Right atrium auricular region (tissue), 2 donors: Measurements from ENCODE around the gene PHF19. TPM values are rescaled to one million over a fixed set of nuclear protein-coding genes. Genes with fewer than 3 reads are reported as not detected.
A peak's percentile ranks its signal among the peaks of the same experiment; 100 is the strongest.

Source experiments
- DNase-seq: peaks from one replicate; pipeline ENCODE4 v3.0.0-alpha.2; 2019; ENCODE audit warnings: low spot score
- H3K27ac ChIP-seq, 2 donors: fragments of 200-600 bp; sonication (generic); 1 replicate in 1 of 2; 2 replicates in 1 of 2; pipeline ENCODE4 v1.5.1; 2016 to 2019
- H3K27me3 ChIP-seq, 2 donors: fragments of 200-600 bp; sonication (generic); one replicate each; pipeline versions ENCODE4 v1.5.1 to v1.6.0; 2017 to 2019
- H3K36me3 ChIP-seq: fragments of 200-600 bp; sonication (generic); one replicate; pipeline ENCODE4 v1.5.1; 2016
- H3K4me1 ChIP-seq, 2 donors: fragments of 200-600 bp; sonication (generic); one replicate each; pipeline versions ENCODE4 v1.5.1 to v1.6.0; 2017 to 2019
- H3K4me3 ChIP-seq, 2 donors: fragments of 200-600 bp; sonication (generic); 1 replicate in 1 of 2; 2 replicates in 1 of 2; pipeline ENCODE4 v1.5.1; 2017 to 2019; ENCODE audit warnings: mild to moderate bottlenecking in 1 of 2, moderate library complexity in 1 of 2
- H3K9me3 ChIP-seq, 2 donors: fragments of 200-600 bp; sonication (generic); one replicate each; pipeline ENCODE4 v1.5.1; 2019
- CTCF ChIP-seq, 2 donors: fragments of 200-600 bp; sonication (generic); IDR thresholded peaks; one replicate each; pipeline ENCODE4 v1.5.1; 2019; ENCODE audit warnings: antibody characterized with exemption in 2 of 2
- total RNA-seq, 2 donors: library from RNA; depleted of rRNA; stranded (reverse); fragments of >200 nt; gene quantifications; one replicate each; pipeline ENCODE4 v1.1.0, GENCODE V29; 2016

The PHF19 gene
- total RNA-seq, 2 donors from 2014 or later, result 11.9 to 13.9 TPM

GRCh38 chr9:120917929-120918762 is 41.2 kb upstream of the PHF19 start:
- TF ChIP-seq CTCF (IDR thresholded peaks at IDR 0.05), result no peak
- no peaks in the 10 kb centered on the region for H3K9me3 ChIP-seq
- H3K36me3 ChIP-seq, result no peaks in the 10 kb centered on the region
- peaks cover 0 to 51% of the 10 kb centered on the region in 2 donors for H3K4me1 ChIP-seq
- H3K27me3 ChIP-seq, result no peaks in the 10 kb centered on the region
- DNase-seq, result no peak
- H3K4me3 ChIP-seq, result no peak overlapping the region
- peak overlapping the region; percentile 84 to 86 for H3K27ac ChIP-seq

GRCh38 chr9:120916991-120917880 is 40.2 kb upstream of the PHF19 start:
- Histone ChIP-seq H3K9me3 (no peaks in the 10 kb centered on the region), H3K27me3 (no peaks in the 10 kb centered on the region), H3K27ac (peak overlapping the region; percentile 53 to 86), H3K4me3 (no peak overlapping the region), H3K36me3 (no peaks in the 10 kb centered on the region), H3K4me1 (peaks cover 0 to 50% of the 10 kb centered on the region in 2 donors)
- DNase-seq, result no peak
- no peak for TF ChIP-seq CTCF (IDR thresholded peaks at IDR 0.05)

GRCh38 chr9:120916588-120916987 is 39.6 kb upstream of the PHF19 start:
- H3K9me3 ChIP-seq, result no peaks in the 10 kb centered on the region
- no peak overlapping the region for H3K4me3 ChIP-seq
- H3K27me3 ChIP-seq, result no peaks in the 10 kb centered on the region
- peaks cover 0 to 43% of the 10 kb centered on the region in 2 donors for H3K4me1 ChIP-seq
- TF ChIP-seq CTCF (IDR thresholded peaks at IDR 0.05), result peak in 1 of 2 donors; percentile 33
- H3K27ac ChIP-seq, result peak overlapping the region; percentile 30 to 53
- H3K36me3 ChIP-seq, result no peaks in the 10 kb centered on the region
- DNase-seq, result peak; percentile 87

- DNase-seq, result no peak
- H3K27me3 ChIP-seq, result no peaks in the 10 kb centered on the region
- peak overlapping the region; percentile 30 to 53 for H3K27ac ChIP-seq
- peaks cover 3% of the 10 kb centered on the region for H3K36me3 ChIP-seq
- peaks cover 0 to 37% of the 10 kb centered on the region in 2 donors for H3K4me1 ChIP-seq
- no peak for TF ChIP-seq CTCF (IDR thresholded peaks at IDR 0.05)
- no peak overlapping the region for H3K4me3 ChIP-seq
- H3K9me3 ChIP-seq, result no peaks in the 10 kb centered on the region
Measured at GRCh38 chr9:120915854-120916470, 39.0 kb upstream of the PHF19 start.

- H3K36me3 ChIP-seq, result peaks cover 6% of the 10 kb centered on the region
- H3K4me1 ChIP-seq, result peaks cover 0 to 27% of the 10 kb centered on the region in 2 donors
- H3K27ac ChIP-seq, result peak overlapping the region in 1 of 2 donors; percentile 7
Measured at GRCh38 chr9:120914953-120915352, 38.0 kb upstream of the PHF19 start.

More at GRCh38 chr9:120914953-120915352, 38.0 kb upstream of the PHF19 start:
- Histone ChIP-seq H3K4me3 (no peak overlapping the region), H3K9me3 (no peaks in the 10 kb centered on the region), H3K27me3 (no peaks in the 10 kb centered on the region)
- no peak for DNase-seq
- TF ChIP-seq CTCF (IDR thresholded peaks at IDR 0.05), result no peak
